WTC11 (cell line): Measurements from ENCODE around the gene PPP3R1. TPM values are rescaled to one million over a fixed set of nuclear protein-coding genes. Genes with fewer than 3 reads are reported as not detected.

Experiments used
- ATAC-seq: fragments of 200-7000 bp; cut with Tn5 transposase; 2 replicates; pipeline ENCODE4 v1.10.0; 2021; ENCODE audit warnings: mild to moderate bottlenecking, moderate library complexity
- CTCF ChIA-PET: fragments of 300-600 bp; sonication (Branson Sonifier 250); formaldehyde crosslinking; loops from one replicate; lab custom pipeline; 2021; ENCODE audit warnings: antibody characterized with exemption; lab: Charles Lee
- POLR2A ChIA-PET: fragments of 350-600 bp; sonication (Branson Sonifier 250); formaldehyde crosslinking; loops from one replicate; lab custom pipeline; 2021; ENCODE audit warnings: antibody characterized with exemption; lab: Charles Lee
- DNase-seq: peaks from one replicate; pipeline ENCODE4 v3.0.0; 2021; ENCODE audit warnings: low spot score
- H3K27ac Mint-ChIP-seq: 2 replicates; pipeline ENCODE4 v1.8.0; 2021; ENCODE audit warnings: mixed read lengths
- H3K27me3 Mint-ChIP-seq: 2 replicates; pipeline ENCODE4 v1.8.0; 2021; ENCODE audit warnings: low read depth, mild to moderate bottlenecking, moderate library complexity, mixed read lengths
- H3K36me3 Mint-ChIP-seq: 2 replicates; pipeline ENCODE4 v1.8.0; 2021; ENCODE audit warnings: mixed read lengths
- H3K4me1 Mint-ChIP-seq: 2 replicates; pipeline ENCODE4 v1.8.0; 2022; ENCODE audit warnings: mixed read lengths
- H3K4me3 Mint-ChIP-seq: 2 replicates; pipeline ENCODE4 v1.8.0; 2021; ENCODE audit warnings: mild to moderate bottlenecking, moderate library complexity, mixed read lengths
- H3K9me3 Mint-ChIP-seq: 2 replicates; pipeline ENCODE4 v1.8.0; 2021; ENCODE audit warnings: mixed read lengths
- ATF1 ChIP-seq: sonication (generic); formaldehyde crosslinking; IDR thresholded peaks from 2 replicates; pipeline ENCODE4 v1.8.1; 2023; ENCODE audit warnings: mild to moderate bottlenecking, moderate library complexity, missing genetic modification reagents
- CREM ChIP-seq: sonication (generic); formaldehyde crosslinking; IDR thresholded peaks from 2 replicates; pipeline ENCODE4 v1.8.1; 2022; ENCODE audit warnings: mild to moderate bottlenecking, missing genetic modification reagents, moderate library complexity
- FOXP1 ChIP-seq: sonication (generic); formaldehyde crosslinking; IDR thresholded peaks from 2 replicates; pipeline ENCODE4 v1.8.0; 2022; ENCODE audit warnings: missing genetic modification reagents, mild to moderate bottlenecking, moderate library complexity, borderline replicate concordance
- JAZF1 ChIP-seq: fragments of 250-450 bp; sonication (Bioruptor Pico); IDR thresholded peaks from 2 replicates; pipeline ENCODE4 v1.9.0; 2021; ENCODE audit warnings: moderate library complexity, mild to moderate bottlenecking, inconsistent platforms
- KAT7 ChIP-seq: sonication (generic); formaldehyde crosslinking; IDR thresholded peaks from 2 replicates; pipeline ENCODE4 v1.8.1; 2023; ENCODE audit warnings: missing genetic modification reagents, mild to moderate bottlenecking, borderline replicate concordance
- NFE2L1 ChIP-seq: sonication (generic); formaldehyde crosslinking; IDR thresholded peaks from 2 replicates; pipeline ENCODE4 v1.8.1; 2023; ENCODE audit warnings: missing genetic modification reagents
- NFYB ChIP-seq: sonication (generic); formaldehyde crosslinking; conservative IDR thresholded peaks from 2 replicates; pipeline ENCODE4 v1.8.0; 2022; ENCODE audit warnings: low read depth, missing genetic modification reagents
- NR2C2 ChIP-seq: sonication (generic); formaldehyde crosslinking; IDR thresholded peaks from 2 replicates; pipeline ENCODE4 v1.8.0; 2022; ENCODE audit warnings: mild to moderate bottlenecking, missing genetic modification reagents
- NR3C1 ChIP-seq: sonication (generic); formaldehyde crosslinking; conservative IDR thresholded peaks from 2 replicates; pipeline ENCODE4 v1.8.1; 2023; ENCODE audit warnings: low read depth, mild to moderate bottlenecking, missing genetic modification reagents
- SMAD3 ChIP-seq: sonication (generic); formaldehyde crosslinking; IDR thresholded peaks from 2 replicates; pipeline ENCODE4 v1.8.0; 2022; ENCODE audit warnings: missing genetic modification reagents, mild to moderate bottlenecking, borderline replicate concordance
- SMAD4 ChIP-seq: sonication (generic); formaldehyde crosslinking; IDR thresholded peaks from 2 replicates; pipeline ENCODE4 v1.8.0; 2022; ENCODE audit warnings: mild to moderate bottlenecking, missing genetic modification reagents
- ZNF423 ChIP-seq: fragments of 250-450 bp; sonication (Bioruptor Pico); IDR thresholded peaks from 2 replicates; pipeline ENCODE4 v2.1.2; 2022; ENCODE audit warnings: mild to moderate bottlenecking, moderate library complexity
- total RNA-seq: library from RNA; stranded (reverse); gene quantifications from 3 replicates; pipeline ENCODE4 v1.2.3, GENCODE V29; 2021
- TF ChIP-seq, protein P1 (sequence below): sonication (generic); formaldehyde crosslinking; IDR thresholded peaks from 2 replicates; pipeline ENCODE4 v1.8.0; 2022; ENCODE audit warnings: mild to moderate bottlenecking, missing genetic modification reagents
- TF ChIP-seq, protein P2 (sequence below): fragments of 250-450 bp; sonication (Bioruptor Pico); IDR thresholded peaks from 2 replicates; pipeline ENCODE4 v2.1.2; 2022; ENCODE audit warnings: mild to moderate bottlenecking, moderate library complexity
- TF ChIP-seq, protein P3 (sequence below): fragments of 250-450 bp; sonication (Bioruptor Pico); IDR thresholded peaks from 2 replicates; pipeline ENCODE4 v1.9.0; 2021; ENCODE audit warnings: mild to moderate bottlenecking
- TF ChIP-seq, protein P4 (sequence below): sonication (generic); formaldehyde crosslinking; IDR thresholded peaks from 2 replicates; pipeline ENCODE4 v1.8.1; 2022; ENCODE audit warnings: missing genetic modification reagents, borderline replicate concordance
- TF ChIP-seq, protein P5 (sequence below): sonication (generic); formaldehyde crosslinking; IDR thresholded peaks from 2 replicates; pipeline ENCODE4 v1.8.0; 2022; ENCODE audit warnings: mild to moderate bottlenecking, missing genetic modification reagents
- TF ChIP-seq, protein P6 (sequence below): sonication (generic); formaldehyde crosslinking; IDR thresholded peaks from 2 replicates; pipeline ENCODE4 v1.8.1; 2022; ENCODE audit warnings: mild to moderate bottlenecking, missing genetic modification reagents, moderate library complexity, borderline replicate concordance
- TF ChIP-seq, protein P7 (sequence below): sonication (generic); formaldehyde crosslinking; IDR thresholded peaks from 2 replicates; pipeline ENCODE4 v1.8.1; 2023; ENCODE audit warnings: mild to moderate bottlenecking, missing genetic modification reagents, moderate library complexity
- TF ChIP-seq, protein P8 (sequence below): sonication (generic); formaldehyde crosslinking; IDR thresholded peaks from 2 replicates; pipeline ENCODE4 v1.8.0; 2023; ENCODE audit warnings: missing genetic modification reagents

The PPP3R1 gene
- total RNA-seq, 1 experiment from 2014 or later = 61.4 TPM

DNA sequence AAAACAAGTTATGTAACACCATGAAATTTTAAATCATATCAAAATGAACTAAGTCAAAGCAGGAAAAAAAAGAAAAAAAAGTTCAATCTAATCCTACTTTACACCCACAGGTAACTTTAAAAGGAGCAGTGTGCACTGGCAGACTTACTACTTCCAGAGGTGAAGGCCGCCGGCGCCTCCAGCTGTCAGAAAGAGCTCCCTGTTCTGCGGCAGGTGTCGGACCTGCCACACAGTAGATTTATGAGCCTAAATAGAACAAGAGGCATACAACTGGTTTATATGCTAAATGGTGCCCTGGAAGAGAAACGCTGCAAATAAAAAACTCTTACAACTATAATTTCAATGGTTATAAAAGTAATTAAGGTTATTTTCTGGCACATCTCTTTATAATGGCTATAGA lies 117.8 kb downstream of the PPP3R1 start (continued):
- TF ChIP-seq SMAD3 (CRISPR knock-in tag) = no peak
- TF ChIP-seq NFYB (CRISPR knock-in tag) = no peak
- no peak for TF ChIP-seq SMAD4 (CRISPR knock-in tag)
- TF ChIP-seq, all 79 proteins: peak for 0

DNA sequence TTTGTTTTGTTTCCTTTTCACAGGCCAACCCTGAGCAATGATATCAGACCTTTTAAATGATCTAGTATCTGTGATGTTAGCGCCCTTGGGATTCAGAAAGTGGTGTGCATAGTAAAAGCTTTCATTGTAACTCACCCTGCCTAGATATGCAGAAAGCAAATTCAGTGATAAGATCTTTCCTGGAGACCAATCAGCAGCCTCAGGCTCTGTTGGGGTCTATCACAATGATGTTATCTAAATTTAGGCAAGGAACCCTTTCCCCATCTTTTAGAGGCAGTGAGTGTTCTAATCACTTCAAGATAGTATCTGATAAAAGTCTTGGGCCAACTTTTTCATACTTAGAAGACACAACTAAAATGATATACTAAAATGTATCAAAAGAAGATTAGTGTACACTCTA lies 118.2 kb downstream of the PPP3R1 start:
- Mint-ChIP-seq H3K9me3 (no peaks in the 10 kb centered on the region), H3K27me3 (no peaks in the 10 kb centered on the region), H3K27ac (no peak overlapping the region), H3K4me3 (no peak overlapping the region), H3K4me1 (no peaks in the 10 kb centered on the region), H3K36me3 (peaks cover 13% of the 10 kb centered on the region)
- ChIA-PET POLR2A (no interaction called here), CTCF (interaction anchor here (2.6 kb wide), 1 partner anchor 12 kb away, joined by 17 read pairs; no protein-coding TSS in a partner anchor)
- TF ChIP-seq, protein P1, sequence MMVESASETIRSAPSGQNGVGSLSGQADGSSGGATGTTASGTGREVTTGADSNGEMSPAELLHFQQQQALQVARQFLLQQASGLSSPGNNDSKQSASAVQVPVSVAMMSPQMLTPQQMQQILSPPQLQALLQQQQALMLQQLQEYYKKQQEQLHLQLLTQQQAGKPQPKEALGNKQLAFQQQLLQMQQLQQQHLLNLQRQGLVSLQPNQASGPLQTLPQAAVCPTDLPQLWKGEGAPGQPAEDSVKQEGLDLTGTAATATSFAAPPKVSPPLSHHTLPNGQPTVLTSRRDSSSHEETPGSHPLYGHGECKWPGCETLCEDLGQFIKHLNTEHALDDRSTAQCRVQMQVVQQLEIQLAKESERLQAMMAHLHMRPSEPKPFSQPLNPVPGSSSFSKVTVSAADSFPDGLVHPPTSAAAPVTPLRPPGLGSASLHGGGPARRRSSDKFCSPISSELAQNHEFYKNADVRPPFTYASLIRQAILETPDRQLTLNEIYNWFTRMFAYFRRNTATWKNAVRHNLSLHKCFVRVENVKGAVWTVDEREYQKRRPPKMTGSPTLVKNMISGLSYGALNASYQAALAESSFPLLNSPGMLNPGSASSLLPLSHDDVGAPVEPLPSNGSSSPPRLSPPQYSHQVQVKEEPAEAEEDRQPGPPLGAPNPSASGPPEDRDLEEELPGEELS (CRISPR knock-in tag) = no peak
- TF ChIP-seq NR2C2 (CRISPR knock-in tag) = no peak
- TF ChIP-seq, protein P2, sequence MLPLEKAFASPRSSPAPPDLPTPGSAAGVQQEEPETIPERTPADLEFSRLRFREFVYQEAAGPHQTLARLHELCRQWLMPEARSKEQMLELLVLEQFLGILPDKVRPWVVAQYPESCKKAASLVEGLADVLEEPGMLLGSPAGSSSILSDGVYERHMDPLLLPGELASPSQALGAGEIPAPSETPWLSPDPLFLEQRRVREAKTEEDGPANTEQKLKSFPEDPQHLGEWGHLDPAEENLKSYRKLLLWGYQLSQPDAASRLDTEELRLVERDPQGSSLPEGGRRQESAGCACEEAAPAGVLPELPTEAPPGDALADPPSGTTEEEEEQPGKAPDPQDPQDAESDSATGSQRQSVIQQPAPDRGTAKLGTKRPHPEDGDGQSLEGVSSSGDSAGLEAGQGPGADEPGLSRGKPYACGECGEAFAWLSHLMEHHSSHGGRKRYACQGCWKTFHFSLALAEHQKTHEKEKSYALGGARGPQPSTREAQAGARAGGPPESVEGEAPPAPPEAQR (CRISPR knock-in tag) = no peak
- TF ChIP-seq, protein P3, sequence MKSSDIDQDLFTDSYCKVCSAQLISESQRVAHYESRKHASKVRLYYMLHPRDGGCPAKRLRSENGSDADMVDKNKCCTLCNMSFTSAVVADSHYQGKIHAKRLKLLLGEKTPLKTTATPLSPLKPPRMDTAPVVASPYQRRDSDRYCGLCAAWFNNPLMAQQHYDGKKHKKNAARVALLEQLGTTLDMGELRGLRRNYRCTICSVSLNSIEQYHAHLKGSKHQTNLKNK (CRISPR knock-in tag) = no peak
- TF ChIP-seq SMAD3 (CRISPR knock-in tag) = no peak
- no peak for TF ChIP-seq ATF1 (CRISPR knock-in tag)
- TF ChIP-seq ZNF423 (CRISPR knock-in tag) = no peak
- TF ChIP-seq JAZF1 (CRISPR knock-in tag) = no peak
- no peak for TF ChIP-seq CREM (CRISPR knock-in tag)
- TF ChIP-seq, protein P4, sequence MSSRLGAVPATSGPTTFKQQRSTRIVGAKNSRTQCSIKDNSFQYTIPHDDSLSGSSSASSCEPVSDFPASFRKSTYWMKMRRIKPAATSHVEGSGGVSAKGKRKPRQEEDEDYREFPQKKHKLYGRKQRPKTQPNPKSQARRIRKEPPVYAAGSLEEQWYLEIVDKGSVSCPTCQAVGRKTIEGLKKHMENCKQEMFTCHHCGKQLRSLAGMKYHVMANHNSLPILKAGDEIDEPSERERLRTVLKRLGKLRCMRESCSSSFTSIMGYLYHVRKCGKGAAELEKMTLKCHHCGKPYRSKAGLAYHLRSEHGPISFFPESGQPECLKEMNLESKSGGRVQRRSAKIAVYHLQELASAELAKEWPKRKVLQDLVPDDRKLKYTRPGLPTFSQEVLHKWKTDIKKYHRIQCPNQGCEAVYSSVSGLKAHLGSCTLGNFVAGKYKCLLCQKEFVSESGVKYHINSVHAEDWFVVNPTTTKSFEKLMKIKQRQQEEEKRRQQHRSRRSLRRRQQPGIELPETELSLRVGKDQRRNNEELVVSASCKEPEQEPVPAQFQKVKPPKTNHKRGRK (CRISPR knock-in tag) = no peak
- TF ChIP-seq KAT7 (CRISPR knock-in tag) = no peak
- TF ChIP-seq, protein P5, sequence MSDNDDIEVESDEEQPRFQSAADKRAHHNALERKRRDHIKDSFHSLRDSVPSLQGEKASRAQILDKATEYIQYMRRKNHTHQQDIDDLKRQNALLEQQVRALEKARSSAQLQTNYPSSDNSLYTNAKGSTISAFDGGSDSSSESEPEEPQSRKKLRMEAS (CRISPR knock-in tag) = no peak
- TF ChIP-seq, protein P6, sequence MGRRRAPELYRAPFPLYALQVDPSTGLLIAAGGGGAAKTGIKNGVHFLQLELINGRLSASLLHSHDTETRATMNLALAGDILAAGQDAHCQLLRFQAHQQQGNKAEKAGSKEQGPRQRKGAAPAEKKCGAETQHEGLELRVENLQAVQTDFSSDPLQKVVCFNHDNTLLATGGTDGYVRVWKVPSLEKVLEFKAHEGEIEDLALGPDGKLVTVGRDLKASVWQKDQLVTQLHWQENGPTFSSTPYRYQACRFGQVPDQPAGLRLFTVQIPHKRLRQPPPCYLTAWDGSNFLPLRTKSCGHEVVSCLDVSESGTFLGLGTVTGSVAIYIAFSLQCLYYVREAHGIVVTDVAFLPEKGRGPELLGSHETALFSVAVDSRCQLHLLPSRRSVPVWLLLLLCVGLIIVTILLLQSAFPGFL = no peak
- TF ChIP-seq NR3C1 = no peak
- no peak for TF ChIP-seq FOXP1
- TF ChIP-seq, protein P7, sequence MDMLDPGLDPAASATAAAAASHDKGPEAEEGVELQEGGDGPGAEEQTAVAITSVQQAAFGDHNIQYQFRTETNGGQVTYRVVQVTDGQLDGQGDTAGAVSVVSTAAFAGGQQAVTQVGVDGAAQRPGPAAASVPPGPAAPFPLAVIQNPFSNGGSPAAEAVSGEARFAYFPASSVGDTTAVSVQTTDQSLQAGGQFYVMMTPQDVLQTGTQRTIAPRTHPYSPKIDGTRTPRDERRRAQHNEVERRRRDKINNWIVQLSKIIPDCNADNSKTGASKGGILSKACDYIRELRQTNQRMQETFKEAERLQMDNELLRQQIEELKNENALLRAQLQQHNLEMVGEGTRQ (CRISPR knock-in tag) = no peak
- TF ChIP-seq, protein P8, sequence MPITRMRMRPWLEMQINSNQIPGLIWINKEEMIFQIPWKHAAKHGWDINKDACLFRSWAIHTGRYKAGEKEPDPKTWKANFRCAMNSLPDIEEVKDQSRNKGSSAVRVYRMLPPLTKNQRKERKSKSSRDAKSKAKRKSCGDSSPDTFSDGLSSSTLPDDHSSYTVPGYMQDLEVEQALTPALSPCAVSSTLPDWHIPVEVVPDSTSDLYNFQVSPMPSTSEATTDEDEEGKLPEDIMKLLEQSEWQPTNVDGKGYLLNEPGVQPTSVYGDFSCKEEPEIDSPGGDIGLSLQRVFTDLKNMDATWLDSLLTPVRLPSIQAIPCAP = no peak
- no peak for TF ChIP-seq NFE2L1 (CRISPR knock-in tag)
- ATAC-seq (no peak), DNase-seq (no peak)

Other genes with a start within 250 kb of the PPP3R1 start
- 19.3 to 21.0 TPM (median 19.4 TPM) in 3 replicates for gene C1D, start 189.5 kb downstream of the PPP3R1 start, total RNA-seq
- gene PNO1, start 94.6 kb downstream of the PPP3R1 start, total RNA-seq = 23.2 to 25.5 TPM (median 24.0 TPM) in 3 replicates
- gene CNRIP1, start 67.4 kb upstream of the PPP3R1 start, total RNA-seq = 1.3 to 1.6 TPM (median 1.4 TPM) in 3 replicates
- gene PLEK, start 112.8 kb upstream of the PPP3R1 start, total RNA-seq = 0.26 to 0.46 TPM (median 0.37 TPM) in 3 replicates
- gene FBXO48, start 214.8 kb upstream of the PPP3R1 start, total RNA-seq = 1.3 to 1.5 TPM (median 1.3 TPM) in 3 replicates
- 2.7 to 4.0 TPM (median 3.9 TPM) in 3 replicates for gene APLF, start 215.1 kb upstream of the PPP3R1 start, total RNA-seq